HepG2 (cell line): Measurements from ENCODE around the gene GPC3. TPM values are rescaled to one million over a fixed set of nuclear protein-coding genes. Genes with fewer than 3 reads are reported as not detected.

Experiments used
- ATF4 ChIP-seq, 2 experiments: fragments of 450-650 bp in 1 of 2; sonication (generic) in 1 of 2; formaldehyde crosslinking; IDR thresholded peaks; 2 replicates each; pipeline versions ENCODE4 v1.5.0 to v1.8.0; 2020 to 2022; ENCODE audit warnings: mild to moderate bottlenecking in 1 of 2, missing genetic modification reagents in 1 of 2
- BATF2 ChIP-seq: sonication (generic); formaldehyde crosslinking; IDR thresholded peaks from 2 replicates; pipeline ENCODE4 v1.8.0; 2022; ENCODE audit warnings: mild to moderate bottlenecking, missing genetic modification reagents, moderate library complexity
- E2F1 ChIP-seq: sonication (generic); formaldehyde crosslinking; IDR thresholded peaks from 2 replicates; pipeline ENCODE4 v1.5.0; 2020; ENCODE audit warnings: missing genetic modification reagents
- GLI4 ChIP-seq: sonication (generic); formaldehyde crosslinking; IDR thresholded peaks from 2 replicates; pipeline ENCODE4 v1.5.1; 2020; ENCODE audit warnings: missing genetic modification reagents, mild to moderate bottlenecking, moderate library complexity, borderline replicate concordance
- HOXA9 ChIP-seq: sonication (generic); formaldehyde crosslinking; IDR thresholded peaks from 2 replicates; pipeline ENCODE4 v1.8.1; 2022; ENCODE audit warnings: missing genetic modification reagents, mild to moderate bottlenecking, moderate library complexity, borderline replicate concordance
- POLR2AphosphoS5 ChIP-seq: IDR thresholded peaks from 2 replicates; pipeline ENCODE4 v1.6.1; 2012; ENCODE audit warnings: low read depth, low read length
- TAF1 ChIP-seq: sonication (generic); formaldehyde crosslinking; IDR thresholded peaks from 2 replicates; pipeline ENCODE4 v1.4.0; 2020; ENCODE audit warnings: missing genetic modification reagents
- TBX3 ChIP-seq: fragments of 450-650 bp; IDR thresholded peaks from 2 replicates; pipeline ENCODE4 v1.6.1; 2017; ENCODE audit warnings: antibody characterized with exemption, mild to moderate bottlenecking, inconsistent platforms, borderline replicate concordance
- XRCC5 ChIP-seq: fragments of 200-400 bp; formaldehyde crosslinking; optimal IDR thresholded peaks from 2 replicates; pipeline ENCODE3; 2017; ENCODE audit warnings: mild to moderate bottlenecking, low read length
- ZBTB2 ChIP-seq: sonication (generic); formaldehyde crosslinking; IDR thresholded peaks from 2 replicates; pipeline ENCODE4 v1.8.0; 2022; ENCODE audit warnings: low read depth, missing genetic modification reagents
- ZHX2 ChIP-seq, 2 experiments: sonication (generic) in 1 of 2; formaldehyde crosslinking in 1 of 2; IDR thresholded peaks; 2 replicates each; pipeline versions ENCODE4 v1.6.1 to v1.9.0; 2014 to 2022; ENCODE audit warnings: antibody characterized with exemption in 1 of 2, borderline replicate concordance in 1 of 2, inconsistent platforms in 1 of 2, low read depth in 1 of 2, missing genetic modification reagents in 1 of 2
- ZMYM4 ChIP-seq: sonication (generic); formaldehyde crosslinking; IDR thresholded peaks from 2 replicates; pipeline ENCODE4 v1.8.1; 2023; ENCODE audit warnings: mild to moderate bottlenecking, missing genetic modification reagents
- ZNF496 ChIP-seq: sonication (generic); formaldehyde crosslinking; IDR thresholded peaks from 2 replicates; pipeline ENCODE4 v1.8.1; 2023; ENCODE audit warnings: mild to moderate bottlenecking, moderate library complexity, missing genetic modification reagents; ENCODE audit not compliant: insufficient replicate concordance
- ZSCAN5A ChIP-seq: sonication (generic); formaldehyde crosslinking; IDR thresholded peaks from 2 replicates; pipeline ENCODE4 v1.8.0; 2022; ENCODE audit warnings: mild to moderate bottlenecking, missing genetic modification reagents, borderline replicate concordance
- polyA plus RNA-seq, 8 experiments: library from polyadenylated mRNA; depleted of rRNA in 3 of 8; stranded (reverse) in 7 of 8; unstranded in 1 of 8; fragments of >200 nt; fragmentation: Illumina TruSeq in 4 of 8; extraction: Trizol in 4 of 8; gene quantifications; 2 replicates each; pipeline versions ENCODE4 v1.2.1 to v1.2.3, GENCODE V29; 2011 to 2016; ENCODE audit warnings: low read depth in 4 of 8, missing spikeins in 1 of 8, mixed read lengths in 1 of 8; ENCODE audit not compliant: insufficient read depth in 1 of 8
- total RNA-seq, 5 experiments: library from RNA; depleted of rRNA; stranded (reverse); fragments of >200 nt; fragmentation: Illumina TruSeq; extraction: Trizol; gene quantifications; 2 replicates each; pipeline ENCODE4 v1.2.3, GENCODE V29; 2016; ENCODE audit warnings: low read depth in 1 of 5

The GPC3 gene
- total and polyA plus RNA-seq, 2 of the 13 experiments (the other 11 are each of a cell fraction or from before 2014, with no cell fraction given): 1,799 to 3,263 TPM

GRCh38 chrX:133985164-133985966 lies at the start of gene GPC3 (continued):
- TF ChIP-seq ZMYM4 (CRISPR knock-in tag) (peak; percentile 12; the same call in 1 of the 2 replicates), E2F1 (CRISPR knock-in tag) (0 out of 2 replicates have a peak, but pooled peaks have one; percentile 33), ZHX2 (IDR thresholded peaks at IDR 0.05; ENCODE audit: low read depth) (no peak), ZHX2 (CRISPR knock-in tag; IDR thresholded peaks at IDR 0.05; ENCODE audit: borderline replicate concordance) (no peak), GLI4 (0 out of 2 replicates have a peak, but pooled peaks have one; percentile 46), TBX3 (no peak), ZNF496 (CRISPR knock-in tag) (no peak), ATF4 (CRISPR knock-in tag; IDR thresholded peaks at IDR 0.05) (0 out of 4 replicates have a peak, but pooled peaks of 1 of the 2 experiments have one; percentile 19), XRCC5 (no peak), POLR2AphosphoS5 (peak; percentile 52; the same call in 1 of the 2 replicates), TAF1 (CRISPR knock-in tag) (peak; percentile 84), ZBTB2 (peak; percentile 55; the same call in 1 of the 2 replicates), HOXA9 (CRISPR knock-in tag) (peak; percentile 87), ZSCAN5A (CRISPR knock-in tag) (peak; percentile 43; the same call in 1 of the 2 replicates), BATF2 (0 out of 2 replicates have a peak, but pooled peaks have one; percentile 21)
